GM12891 (cell line): ENCODE results near the gene RFX2.
"Not testable (repeated sequence)": the region's sequence is repeated elsewhere in the genome, so short reads cannot be mapped to it uniquely, and the experiment has no call there.

ENCODE experiments used
- DNase-seq: peaks from one replicate; pipeline ENCODE4 v3.0.0; 2011; ENCODE audit warnings: low spot score; ENCODE audit not compliant: insufficient read length
- FAIRE-seq: peaks from 2 replicates; lab custom pipeline; 2011; peaks lifted over from hg19 to GRCh38; lab: Jason Lieb, UNC
- PAX5 ChIP-seq: IDR thresholded peaks from 2 replicates; pipeline ENCODE4 v1.6.1; 2011; ENCODE audit warnings: low read length, moderate library complexity, mild to moderate bottlenecking; ENCODE audit not compliant: insufficient read depth, severe bottlenecking
- POLR2A ChIP-seq: IDR thresholded peaks from 2 replicates; pipeline ENCODE4 v1.6.1; 2011; ENCODE audit warnings: low read depth, low read length, control low read depth
- POLR2AphosphoS5 ChIP-seq: IDR thresholded peaks from 2 replicates; pipeline ENCODE4 v1.6.1; 2011; ENCODE audit warnings: low read depth, low read length, control low read depth
- POU2F2 ChIP-seq: IDR thresholded peaks from 2 replicates; pipeline ENCODE4 v1.6.1; 2011; ENCODE audit warnings: low read depth, mild to moderate bottlenecking, control low read depth, low read length, moderate library complexity
- SPI1 ChIP-seq: IDR thresholded peaks from 2 replicates; pipeline ENCODE4 v1.6.1; 2011; ENCODE audit warnings: low read depth, low read length, control low read depth
- TAF1 ChIP-seq: IDR thresholded peaks from 2 replicates; pipeline ENCODE4 v1.6.1; 2011; ENCODE audit warnings: low read depth, low read length, control low read depth

The RFX2 gene

DNA sequence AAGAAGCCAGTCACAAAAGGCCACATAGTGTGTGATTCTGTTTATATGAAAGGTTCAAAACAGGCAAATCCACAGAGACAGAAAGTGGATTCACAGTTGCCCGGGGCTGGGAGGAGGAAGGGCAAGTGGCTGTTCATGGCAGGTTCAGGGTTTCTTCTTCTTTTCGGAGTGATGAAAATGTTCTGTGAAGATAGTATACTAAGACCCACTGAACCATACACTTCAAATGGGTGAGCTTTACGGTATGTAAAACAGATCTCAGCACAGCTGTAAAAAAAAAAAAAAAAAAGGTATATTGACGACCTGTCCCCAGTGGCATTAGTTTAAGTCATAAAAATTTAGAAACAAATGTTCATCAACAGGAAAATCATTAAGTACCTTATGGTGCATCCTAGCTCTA is 32.2 kb downstream of the RFX2 start:
- TF ChIP-seq TAF1, result no peak
- no peak for TF ChIP-seq SPI1
- TF ChIP-seq POU2F2, result no peak
- no peak for TF ChIP-seq POLR2AphosphoS5
- no peak for TF ChIP-seq POLR2A
- TF ChIP-seq PAX5, result no peak
- FAIRE-seq, result no peak
- no peak for DNase-seq

DNA sequence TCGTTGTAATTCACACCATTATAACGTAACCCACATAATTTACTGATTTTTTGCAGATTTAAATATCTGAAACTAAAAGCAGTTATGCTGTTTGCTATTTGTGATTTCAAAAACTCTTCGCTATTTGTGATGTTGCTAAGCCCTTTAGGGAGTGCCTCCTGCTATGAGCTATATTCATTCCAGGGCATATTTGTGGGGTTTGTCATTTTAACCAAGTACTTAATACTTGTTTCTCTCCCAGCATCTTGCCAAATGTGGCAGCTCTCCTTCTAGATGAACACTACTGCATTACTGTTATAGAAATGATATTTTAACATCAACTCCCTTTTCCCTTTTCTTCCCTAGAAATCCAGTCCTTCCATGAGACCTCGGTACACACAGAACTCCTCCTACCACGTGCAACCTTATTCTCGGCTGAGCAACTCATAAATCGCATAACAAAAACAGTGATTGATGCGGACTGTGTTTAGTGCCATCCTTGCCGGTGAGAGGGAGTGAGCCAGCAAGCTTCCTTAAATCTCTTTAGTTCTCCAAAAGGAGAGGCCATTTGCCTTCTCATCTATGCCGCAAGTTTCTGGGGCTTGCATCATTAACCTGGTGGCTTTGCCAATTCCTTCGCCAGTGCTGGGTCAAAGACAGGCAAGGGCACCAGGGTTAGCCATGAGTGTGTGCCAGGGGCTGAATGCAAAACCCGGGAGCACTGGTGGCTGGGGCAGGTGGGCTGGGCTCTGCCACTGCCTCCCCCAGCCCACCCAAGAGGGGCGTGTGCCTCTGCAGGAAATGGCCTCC is 33.4 kb downstream of the RFX2 start:
- FAIRE-seq (no peak), DNase-seq (no peak)
- TF ChIP-seq TAF1, result no peak
- TF ChIP-seq POU2F2, result no peak
- TF ChIP-seq POLR2AphosphoS5, result no peak
- TF ChIP-seq POLR2A, result no peak
- TF ChIP-seq SPI1, result no peak
- TF ChIP-seq PAX5, result no peak

DNA sequence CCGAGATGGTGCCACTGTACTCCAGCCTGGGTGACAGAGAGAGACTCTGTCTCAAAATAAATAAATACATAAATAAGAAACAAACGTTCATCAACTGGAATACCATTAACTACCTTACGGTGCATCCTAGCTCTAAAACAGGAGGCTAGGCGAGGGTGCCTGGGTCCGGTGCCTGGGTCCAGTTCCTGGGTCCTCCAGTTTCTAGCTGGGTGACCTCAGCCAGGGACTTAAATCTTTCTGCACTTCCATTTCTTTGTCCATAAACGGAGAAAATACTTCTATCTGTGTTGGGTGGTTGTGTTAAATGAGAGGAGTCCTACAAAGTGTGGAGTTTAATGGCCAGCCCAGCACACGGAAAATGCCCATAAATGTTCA is 34.0 kb downstream of the RFX2 start:
- TF ChIP-seq SPI1 (no peak), PAX5 (no peak), POLR2AphosphoS5 (no peak), POU2F2 (no peak), TAF1 (no peak), POLR2A (no peak)
- no peak for FAIRE-seq
- no peak for DNase-seq

GRCh38 chr19:6074709-6075403 is 35.4 kb downstream of the RFX2 start:
- DNase-seq, result no peak
- TF ChIP-seq TAF1 (no peak), SPI1 (no peak), PAX5 (no peak), POLR2A (no peak), POLR2AphosphoS5 (no peak), POU2F2 (no peak)
- FAIRE-seq, result no peak

DNA sequence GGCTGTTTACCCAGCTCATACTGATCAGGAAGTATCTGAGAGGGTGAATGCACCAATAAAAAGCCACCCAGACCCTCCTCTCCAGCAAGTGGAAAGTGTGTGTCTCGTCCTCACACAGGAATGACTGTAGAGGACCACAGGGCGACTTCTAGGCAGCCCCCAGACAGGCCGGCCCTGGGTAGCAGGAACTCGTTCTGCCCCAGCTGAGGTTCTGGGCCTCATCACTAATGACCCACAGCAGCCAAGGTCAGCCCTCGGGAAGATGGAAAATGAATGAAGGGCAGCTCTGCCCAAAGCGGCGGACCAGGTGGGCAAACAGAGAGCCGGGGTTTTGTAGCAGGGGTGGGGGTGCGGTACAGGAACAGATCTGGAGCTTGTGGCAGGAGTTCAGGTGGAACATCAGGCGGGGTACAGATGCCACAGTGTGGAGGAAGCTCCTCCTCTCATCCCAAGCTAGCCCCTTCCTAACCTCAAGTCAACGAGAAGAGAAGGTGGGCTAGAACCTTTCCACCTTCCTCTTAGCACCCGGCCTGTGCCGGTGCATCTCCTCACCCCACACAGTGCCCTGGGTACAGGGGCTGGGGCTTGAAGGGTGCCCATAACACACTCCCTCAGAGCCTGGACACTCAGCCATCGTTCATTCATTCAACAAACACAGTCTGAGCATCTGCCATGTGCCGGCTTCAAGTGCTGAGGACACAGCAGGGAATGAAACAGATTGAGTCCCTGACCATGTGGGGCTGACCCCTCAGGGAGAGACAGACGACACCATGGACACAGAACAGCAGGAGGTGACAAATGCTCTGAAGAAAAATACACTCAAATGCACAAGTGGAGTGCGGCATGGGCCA is 36.2 kb downstream of the RFX2 start:
- TF ChIP-seq TAF1, result no peak
- TF ChIP-seq PAX5, result no peak
- no peak for TF ChIP-seq POLR2A
- no peak for TF ChIP-seq POLR2AphosphoS5
- TF ChIP-seq SPI1, result no peak
- TF ChIP-seq POU2F2, result no peak
- no peak for DNase-seq
- no peak for FAIRE-seq

DNA sequence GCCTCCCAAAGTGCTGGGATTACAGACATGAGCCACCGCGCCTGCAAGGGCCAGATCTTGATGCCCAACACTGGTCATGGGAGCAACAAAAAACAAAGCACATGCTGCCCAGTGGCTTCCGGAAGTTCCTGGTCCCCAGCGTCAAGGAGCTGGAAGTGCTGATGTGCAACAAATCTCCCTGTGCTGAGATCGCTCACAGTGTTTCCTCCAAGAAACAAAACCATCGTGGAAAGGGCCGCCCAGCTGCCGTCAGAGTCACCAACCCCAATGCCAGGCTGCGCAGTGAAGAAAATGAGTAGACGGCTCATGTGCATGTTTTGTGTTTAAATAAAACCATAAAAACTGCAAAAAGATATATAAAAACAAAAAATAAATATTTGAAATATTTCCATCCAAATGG is 37.1 kb downstream of the RFX2 start:
- not testable (repeated sequence) for DNase-seq, FAIRE-seq

DNA sequence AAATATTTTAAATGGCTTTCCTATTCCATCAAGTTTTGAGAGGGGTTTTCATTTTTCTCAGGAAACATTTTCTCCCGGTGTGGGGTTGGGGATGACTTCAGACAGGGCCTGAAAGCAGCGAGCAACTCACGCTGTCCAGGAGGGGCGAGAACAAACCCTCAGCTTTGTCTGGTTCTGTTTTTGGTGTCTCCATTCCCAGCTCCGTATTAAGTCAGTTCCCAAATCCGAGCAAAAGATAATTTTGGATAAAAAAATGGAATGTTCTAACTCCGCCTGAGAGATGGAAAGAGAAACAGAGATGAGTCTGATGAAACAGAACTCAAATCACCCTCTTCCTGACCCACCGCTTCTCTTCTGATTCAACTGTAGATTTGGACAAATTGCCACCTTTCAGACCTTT is 38.4 kb downstream of the RFX2 start:
- no peak for TF ChIP-seq POLR2A
- no peak for TF ChIP-seq PAX5
- no peak for TF ChIP-seq SPI1
- TF ChIP-seq POLR2AphosphoS5, result no peak
- TF ChIP-seq TAF1, result no peak
- TF ChIP-seq POU2F2, result no peak
- FAIRE-seq, result no peak
- DNase-seq, result no peak

DNA sequence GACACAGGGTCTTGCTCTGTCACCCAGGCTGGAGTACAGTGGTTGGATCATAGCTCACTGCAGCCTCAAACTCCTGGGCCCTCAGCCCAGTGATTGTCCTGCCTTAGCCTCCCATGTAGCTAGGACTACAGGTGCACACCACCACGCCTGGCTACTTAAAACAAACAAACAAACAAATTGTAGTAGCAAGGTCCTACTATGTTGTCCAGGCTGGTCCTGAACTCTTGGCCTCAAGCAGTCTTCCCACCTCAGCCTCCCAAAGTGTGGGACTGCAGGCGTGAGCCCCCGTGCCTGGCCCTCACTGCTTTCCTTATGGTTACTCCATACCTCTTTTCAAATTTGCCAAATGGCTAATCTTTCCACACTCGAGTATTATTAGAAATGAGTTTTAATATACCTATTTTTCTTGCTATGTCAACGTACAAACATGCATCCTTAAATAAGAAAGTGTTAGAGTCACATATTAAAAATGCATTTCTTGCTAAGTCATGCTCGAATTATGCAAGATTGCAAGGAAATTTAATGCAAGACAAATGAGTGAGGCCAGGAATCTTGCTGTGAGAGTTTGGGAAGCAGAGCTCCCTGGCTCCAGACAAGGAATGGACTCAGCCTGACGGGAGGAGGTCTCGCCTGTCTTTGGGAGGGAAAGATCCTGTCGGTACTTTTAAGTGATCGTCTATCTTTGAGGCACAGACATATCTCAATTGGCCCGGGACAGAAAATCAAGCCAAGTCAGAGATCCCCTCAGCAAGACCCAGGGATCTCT is 39.4 kb downstream of the RFX2 start:
- DNase-seq (no peak), FAIRE-seq (no peak)
- TF ChIP-seq PAX5 (no peak), POLR2A (no peak), SPI1 (no peak), TAF1 (no peak), POLR2AphosphoS5 (no peak), POU2F2 (no peak)

DNA sequence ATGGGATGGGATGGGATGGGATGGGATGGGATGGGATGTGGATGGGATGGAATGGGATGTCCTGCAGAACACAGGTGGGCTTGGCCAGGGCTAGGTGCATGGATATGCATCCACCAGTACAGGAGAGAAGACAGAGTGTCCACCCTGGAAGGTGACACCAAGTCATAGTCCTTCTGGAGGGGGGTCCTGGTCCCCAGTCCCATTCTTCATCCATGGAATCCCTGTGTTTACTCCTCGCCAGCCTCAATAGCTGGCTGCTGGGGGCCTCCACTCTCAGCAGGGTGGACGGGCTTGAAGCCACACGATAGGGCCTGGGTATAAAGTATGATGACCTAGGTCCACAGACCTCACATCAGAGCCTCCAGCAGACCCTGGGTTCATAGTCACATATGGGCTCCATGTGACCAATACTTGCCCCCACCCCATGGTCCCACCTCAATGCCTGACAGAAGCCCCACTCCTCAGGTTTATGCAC is 40.1 kb downstream of the RFX2 start:
- TF ChIP-seq TAF1 (no peak), POU2F2 (no peak), POLR2A (no peak), SPI1 (no peak), PAX5 (no peak), POLR2AphosphoS5 (no peak)
- FAIRE-seq (no peak), DNase-seq (no peak)
